HG03139 (cell line): ENCODE results near the gene TMEM201.
A peak's percentile ranks its signal among the peaks of the same experiment; 100 is the strongest.
"Not testable (repeated sequence)": the region's sequence is repeated elsewhere in the genome, so short reads cannot be mapped to it uniquely, and the experiment has no call there.

Experiments used
- ATAC-seq: cut with Tn5 transposase; IDR thresholded peaks from one replicate; pipeline ENCODE4 v1.9.1; 2021; ENCODE audit not compliant: unreplicated experiment

TMEM201 gene, protein sequence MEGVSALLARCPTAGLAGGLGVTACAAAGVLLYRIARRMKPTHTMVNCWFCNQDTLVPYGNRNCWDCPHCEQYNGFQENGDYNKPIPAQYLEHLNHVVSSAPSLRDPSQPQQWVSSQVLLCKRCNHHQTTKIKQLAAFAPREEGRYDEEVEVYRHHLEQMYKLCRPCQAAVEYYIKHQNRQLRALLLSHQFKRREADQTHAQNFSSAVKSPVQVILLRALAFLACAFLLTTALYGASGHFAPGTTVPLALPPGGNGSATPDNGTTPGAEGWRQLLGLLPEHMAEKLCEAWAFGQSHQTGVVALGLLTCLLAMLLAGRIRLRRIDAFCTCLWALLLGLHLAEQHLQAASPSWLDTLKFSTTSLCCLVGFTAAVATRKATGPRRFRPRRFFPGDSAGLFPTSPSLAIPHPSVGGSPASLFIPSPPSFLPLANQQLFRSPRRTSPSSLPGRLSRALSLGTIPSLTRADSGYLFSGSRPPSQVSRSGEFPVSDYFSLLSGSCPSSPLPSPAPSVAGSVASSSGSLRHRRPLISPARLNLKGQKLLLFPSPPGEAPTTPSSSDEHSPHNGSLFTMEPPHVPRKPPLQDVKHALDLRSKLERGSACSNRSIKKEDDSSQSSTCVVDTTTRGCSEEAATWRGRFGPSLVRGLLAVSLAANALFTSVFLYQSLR

GRCh38 chr1:9588551-9589143 is at the start of gene TMEM201:
TSS of gene TMEM201 (plus strand) at chr1:9588911. CDS start at chr1:9588931, 20 bp downstream.
- ATAC-seq = peak; percentile 61

GRCh38 chr1:9539165-9539828 is 49.4 kb upstream of the TMEM201 start, which contains the start of gene SLC25A33:
TSS of gene SLC25A33 (plus strand) at chr1:9539465. CDS start at chr1:9539692, 227 bp downstream.
- peak; percentile 92 for ATAC-seq

DNA sequence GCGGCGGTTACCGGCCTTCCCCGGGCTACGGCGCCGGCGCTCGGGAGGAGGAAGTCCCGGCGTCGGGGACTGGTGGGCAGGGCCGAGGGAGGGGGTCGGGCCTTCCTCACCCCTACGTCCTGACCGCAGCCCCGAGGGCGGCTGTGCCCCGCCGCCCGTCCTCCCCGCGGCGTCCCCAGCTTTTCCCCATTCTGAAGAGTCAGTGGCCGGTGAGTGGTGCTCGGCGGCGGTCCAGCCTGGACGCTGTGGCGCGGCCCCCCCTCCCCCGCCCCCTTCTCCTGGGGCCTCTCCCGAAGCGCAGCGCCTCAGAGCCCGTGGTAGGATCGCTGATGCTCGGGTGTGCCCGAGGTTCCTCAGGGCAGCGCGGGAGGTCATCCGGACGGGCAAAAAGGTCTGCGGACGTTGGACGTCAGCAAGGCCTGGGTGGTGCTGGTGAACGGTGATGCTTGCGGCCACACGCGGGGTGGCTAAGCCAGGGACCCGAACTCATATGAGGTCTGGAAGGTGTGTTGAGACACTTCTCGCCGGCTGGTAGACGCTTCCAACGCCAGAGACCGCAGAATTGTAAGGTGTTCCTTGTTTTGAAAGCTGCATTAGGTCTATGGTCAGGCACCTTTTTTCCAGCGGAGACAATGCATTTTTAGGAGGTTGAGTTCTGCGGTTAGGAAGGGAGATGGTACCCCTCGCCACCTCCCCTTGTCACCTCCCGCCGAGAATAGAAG is 48.7 kb upstream of the TMEM201 start:
- ATAC-seq = peak; percentile 37

DNA sequence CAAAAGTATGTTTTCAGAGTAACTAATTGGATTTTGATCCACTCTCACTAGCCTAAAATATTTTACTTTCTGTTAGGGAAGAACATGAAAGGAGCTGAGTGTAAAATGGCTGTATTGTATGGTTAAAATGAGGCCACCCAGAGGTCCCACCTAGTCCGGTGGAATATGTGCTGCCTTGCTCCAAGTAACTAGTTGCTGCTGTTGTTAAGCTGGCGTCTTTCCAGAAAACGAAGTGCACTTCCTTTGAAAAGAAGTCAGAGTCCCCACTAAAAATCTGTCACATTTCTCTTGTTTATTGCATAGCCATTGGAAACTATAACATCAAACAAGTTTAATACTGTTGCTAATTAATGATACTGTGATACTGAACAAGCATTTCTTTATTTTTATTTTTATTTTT is 46.3 kb upstream of the TMEM201 start:
- ATAC-seq = no peak

DNA sequence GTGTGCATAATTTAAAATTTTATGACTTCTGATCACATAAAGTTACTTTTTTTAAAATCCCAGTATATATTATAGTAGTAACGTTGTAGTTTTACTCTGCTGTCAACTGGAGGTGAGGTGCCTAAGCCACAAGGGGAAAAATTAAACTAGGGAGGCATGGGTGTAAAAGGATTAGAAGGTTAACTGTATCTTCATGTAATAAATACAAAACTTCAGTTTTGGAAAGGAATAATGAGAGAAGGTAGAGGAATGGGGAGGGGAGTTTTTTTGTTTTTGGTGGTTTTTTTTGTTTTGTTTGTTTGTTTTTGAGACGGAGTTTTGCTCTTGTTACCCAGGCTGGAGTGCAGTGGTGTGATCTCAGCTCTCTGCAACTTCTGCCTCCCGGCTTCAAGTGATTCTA is 43.8 kb upstream of the TMEM201 start:
- ATAC-seq = no peak

DNA sequence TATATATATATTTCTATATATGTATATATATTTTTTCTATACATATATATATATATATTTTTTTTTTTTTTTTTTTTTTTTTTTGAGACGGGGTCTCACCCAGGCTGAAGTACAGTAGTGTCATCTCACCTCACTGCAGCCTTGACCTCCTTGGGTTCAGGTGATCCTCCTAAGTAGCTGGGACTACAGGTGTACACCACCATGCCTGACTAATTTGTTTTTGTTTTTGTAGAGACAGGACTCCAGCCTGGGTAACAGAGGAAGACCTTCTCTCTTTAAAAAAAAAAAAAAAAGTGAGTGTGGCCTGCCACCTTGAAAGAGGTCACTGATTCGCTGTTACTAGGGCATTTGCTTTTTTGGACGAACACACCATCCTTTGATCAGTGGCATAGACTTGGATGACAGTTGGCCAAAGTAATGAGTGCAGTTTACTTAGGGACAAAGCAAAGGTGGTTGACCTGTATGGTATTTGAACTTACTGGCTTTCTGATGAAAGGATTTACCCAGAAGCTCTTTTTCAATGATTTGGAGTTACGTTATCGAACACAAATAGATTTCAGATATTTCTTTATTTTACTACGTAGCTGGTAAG is 38.7 kb upstream of the TMEM201 start:
- no peak for ATAC-seq

DNA sequence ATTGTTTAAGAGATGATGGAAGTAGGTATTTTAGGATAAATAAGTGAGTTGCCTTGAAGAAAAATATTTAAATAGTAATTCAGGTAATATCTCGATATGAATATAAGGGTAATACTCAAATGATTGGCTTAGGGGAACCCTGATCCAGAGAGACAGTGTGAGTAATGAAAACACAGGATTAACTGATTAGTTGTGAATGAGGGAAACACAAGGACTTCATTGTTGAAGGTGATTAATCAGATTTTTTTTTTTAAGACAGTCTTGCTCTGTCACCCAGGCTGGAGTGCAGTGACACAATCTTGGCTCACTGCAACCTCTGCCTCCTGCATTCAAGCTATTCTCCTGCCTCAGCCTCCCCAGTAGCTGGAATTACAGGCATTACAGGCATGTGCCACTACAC is 36.7 kb upstream of the TMEM201 start:
- ATAC-seq = no peak

- ATAC-seq = no peak
Measured at GRCh38 chr1:9553736-9554144, 35.0 kb upstream of the TMEM201 start.

DNA sequence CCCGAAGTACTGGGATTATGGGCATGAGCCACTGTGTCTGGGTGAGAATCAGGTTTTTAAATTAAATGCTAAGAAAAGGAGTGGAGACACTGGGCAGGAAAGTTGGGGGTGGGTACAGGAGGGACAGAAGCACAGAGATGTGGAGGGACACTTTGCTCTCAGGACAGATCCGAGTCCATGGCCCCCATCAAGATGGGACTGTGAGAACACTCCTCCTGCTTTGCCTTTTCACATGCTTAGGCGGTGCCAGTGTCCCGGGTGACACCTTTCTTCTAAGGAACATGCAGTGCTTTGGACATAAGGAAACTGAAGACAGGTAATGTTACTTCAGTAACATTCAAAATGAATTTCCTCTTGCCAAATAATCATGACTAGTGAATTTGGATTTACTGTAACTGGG is 32.8 kb upstream of the TMEM201 start:
- ATAC-seq = no peak

DNA sequence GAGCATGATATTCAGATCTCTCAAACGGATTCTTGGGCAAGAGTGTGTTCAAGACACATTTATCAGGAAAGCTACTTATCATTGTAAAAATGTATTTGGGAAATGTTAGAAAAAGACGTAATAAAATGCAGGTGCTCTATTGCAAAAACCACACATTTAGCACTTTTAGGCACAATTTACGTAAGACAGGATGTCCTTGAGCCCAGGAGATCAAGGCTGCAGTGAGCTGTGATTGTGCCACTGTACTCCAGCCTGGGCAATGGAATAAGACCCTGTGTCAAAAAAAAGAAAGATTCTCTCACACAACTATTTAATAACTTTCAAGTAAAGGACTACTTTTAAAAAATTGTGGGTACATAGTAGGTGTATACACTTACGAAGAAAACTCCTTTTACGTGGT is 31.1 kb upstream of the TMEM201 start:
- no peak for ATAC-seq

- ATAC-seq = no peak
Measured at GRCh38 chr1:9558271-9558945, 30.3 kb upstream of the TMEM201 start.

DNA sequence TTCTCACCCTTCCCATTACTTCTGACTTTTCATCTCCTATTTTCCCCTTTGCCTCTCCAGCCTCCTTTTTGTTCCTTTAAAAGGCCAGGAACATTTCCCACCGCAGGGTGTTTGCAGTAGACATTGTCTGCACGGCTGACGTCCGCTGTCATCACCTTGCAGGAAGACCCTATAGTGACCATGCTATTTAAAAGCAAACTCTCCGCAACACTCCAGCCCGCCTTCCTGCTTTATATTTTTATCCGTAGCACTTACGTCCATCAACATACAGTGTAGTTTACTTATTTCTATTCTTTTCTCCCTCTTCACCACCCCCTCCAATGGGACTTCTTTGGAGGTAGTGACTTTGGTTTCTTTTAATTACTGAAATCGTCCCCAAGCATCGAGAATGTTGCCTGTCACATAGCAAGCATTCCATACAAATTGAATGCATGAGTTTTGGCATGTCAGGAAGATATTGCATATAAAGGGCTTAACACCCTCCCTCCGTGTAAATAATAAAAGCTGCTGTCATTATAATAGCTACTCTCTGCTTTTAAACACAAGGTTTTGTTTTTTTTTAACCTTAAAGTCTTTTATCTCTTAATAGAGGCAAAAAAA is 29.7 kb upstream of the TMEM201 start:
- ATAC-seq = no peak

GRCh38 chr1:9559673-9560072 is 29.0 kb upstream of the TMEM201 start:
- ATAC-seq = no peak

GRCh38 chr1:9560090-9560489 is 28.6 kb upstream of the TMEM201 start:
- not testable (repeated sequence) for ATAC-seq

DNA sequence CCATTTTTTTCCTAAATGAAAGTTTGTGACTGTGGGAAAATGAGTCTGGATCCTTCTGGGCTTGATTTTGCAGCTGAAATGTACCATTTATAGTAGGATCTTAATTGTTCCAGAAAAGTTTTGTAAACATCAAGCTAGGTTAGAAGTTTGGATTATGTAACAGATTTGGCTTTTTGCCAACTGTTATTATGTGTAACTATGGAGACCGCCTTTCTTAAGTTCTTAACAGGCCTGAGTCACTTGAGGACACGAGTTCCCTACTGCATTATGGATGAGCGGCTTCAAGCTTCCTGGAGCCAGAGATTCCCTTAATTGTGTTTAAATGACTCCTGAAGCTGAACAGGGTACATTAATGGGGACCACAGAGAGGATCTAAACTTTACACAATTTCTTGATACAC is 27.3 kb upstream of the TMEM201 start:
- no peak for ATAC-seq

DNA sequence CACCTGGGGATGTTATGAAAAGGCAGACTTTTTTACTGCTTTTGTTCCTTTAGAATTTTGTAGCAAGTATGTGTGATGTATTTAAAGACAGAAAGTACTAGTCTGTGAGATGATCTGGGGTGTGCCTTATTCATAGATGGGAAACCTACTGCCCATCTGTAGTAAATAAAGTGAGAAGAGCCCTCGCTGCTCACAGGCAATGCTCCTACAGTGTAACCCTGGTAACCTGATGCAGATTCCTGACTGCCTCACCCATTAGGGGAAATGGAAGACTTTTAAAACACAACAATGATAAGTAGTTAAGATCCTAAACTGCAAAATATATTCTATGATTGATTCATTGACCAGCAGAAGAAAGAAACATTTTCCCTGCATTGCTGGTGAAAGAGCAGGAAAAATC is 19.4 kb upstream of the TMEM201 start:
- no peak for ATAC-seq

- ATAC-seq = not testable (repeated sequence)
Measured at GRCh38 chr1:9570886-9571529, 17.7 kb upstream of the TMEM201 start.

DNA sequence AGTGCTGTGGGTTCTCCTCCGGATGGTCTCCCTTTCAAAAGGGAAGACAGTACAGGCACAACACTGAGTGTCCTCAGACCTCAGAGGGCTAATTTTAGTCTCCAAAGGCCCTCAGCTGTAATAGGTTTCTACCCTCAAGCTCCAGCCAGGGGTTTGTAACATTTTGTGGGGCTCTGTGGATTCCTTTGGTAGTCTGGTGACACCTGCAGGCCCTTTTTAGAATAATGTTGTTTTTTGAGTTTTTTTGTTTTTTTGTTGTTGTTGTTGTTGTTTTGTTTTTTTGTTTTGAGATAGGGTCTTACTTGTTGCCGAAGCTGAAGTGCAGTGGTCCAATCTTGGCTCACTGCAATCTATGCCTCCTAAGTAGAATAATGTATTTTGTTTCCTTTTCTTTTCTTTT is 15.0 kb upstream of the TMEM201 start:
- ATAC-seq = no peak

- no peak for ATAC-seq
Measured at GRCh38 chr1:9575486-9575885, 13.2 kb upstream of the TMEM201 start.
